Ishikawa (cell line): Measurements from ENCODE around the gene SNORC.
A peak's percentile ranks its signal among the peaks of the same experiment; 100 is the strongest.

Source experiments
- CEBPB ChIP-seq: IDR thresholded peaks from 2 replicates; pipeline ENCODE4 v1.6.1; 2012
- EGR1 ChIP-seq: IDR thresholded peaks from 2 replicates; pipeline ENCODE4 v1.6.1; 2012
- EP300 ChIP-seq: IDR thresholded peaks from 2 replicates; pipeline ENCODE4 v1.6.1; 2012; ENCODE audit warnings: borderline replicate concordance
- NFIC ChIP-seq: IDR thresholded peaks from 2 replicates; pipeline ENCODE4 v1.6.1; 2012
- RAD21 ChIP-seq: IDR thresholded peaks from 2 replicates; pipeline ENCODE4 v1.6.1; 2012; ENCODE audit warnings: low read depth
- TAF1 ChIP-seq: IDR thresholded peaks from 2 replicates; pipeline ENCODE4 v1.6.1; 2012; ENCODE audit warnings: low read depth, mild to moderate bottlenecking
- TEAD4 ChIP-seq: IDR thresholded peaks from 2 replicates; pipeline ENCODE4 v1.6.1; 2012
- USF1 ChIP-seq: IDR thresholded peaks from 2 replicates; pipeline ENCODE4 v1.6.1; 2012
- YY1 ChIP-seq: IDR thresholded peaks from 2 replicates; pipeline ENCODE4 v1.6.1; 2012; ENCODE audit warnings: low read depth
- ZBTB7A ChIP-seq: IDR thresholded peaks from 2 replicates; pipeline ENCODE4 v1.6.1; 2012; ENCODE audit warnings: low read depth
- TF ChIP-seq, protein P1 (sequence below): IDR thresholded peaks from 2 replicates; pipeline ENCODE4 v1.6.1; 2012; ENCODE audit warnings: low read depth, mild to moderate bottlenecking
- TF ChIP-seq, protein P2 (sequence below): IDR thresholded peaks from 2 replicates; pipeline ENCODE4 v1.6.1; 2012

DNA sequence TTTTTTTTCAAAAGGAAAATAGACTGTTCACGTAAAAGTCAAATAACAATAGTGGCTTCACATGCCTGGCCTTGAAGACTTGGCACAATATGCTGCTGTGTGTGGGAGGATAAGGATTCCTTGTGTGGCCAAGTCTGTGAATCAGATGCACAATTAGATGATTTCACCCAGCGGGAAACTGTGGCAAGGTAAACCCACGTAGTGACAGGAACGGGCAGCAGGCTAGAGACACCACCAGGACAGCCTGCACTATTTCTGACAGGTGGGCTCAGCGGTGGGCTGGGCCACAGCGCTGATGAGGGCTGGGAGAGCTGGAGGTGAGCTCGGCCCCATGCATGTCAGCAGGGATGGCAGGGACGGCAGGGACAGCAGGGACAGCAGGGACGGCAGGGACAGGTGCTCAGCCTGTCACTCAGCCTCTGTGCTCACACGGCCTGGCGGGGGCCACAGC is 21.6 kb downstream of the SNORC start:
- no peak for TF ChIP-seq RAD21
- TF ChIP-seq CEBPB: no peak
- no peak for TF ChIP-seq TAF1
- peak; percentile 36 for TF ChIP-seq EGR1
- TF ChIP-seq TEAD4: no peak
- TF ChIP-seq YY1: no peak
- TF ChIP-seq, protein P1, sequence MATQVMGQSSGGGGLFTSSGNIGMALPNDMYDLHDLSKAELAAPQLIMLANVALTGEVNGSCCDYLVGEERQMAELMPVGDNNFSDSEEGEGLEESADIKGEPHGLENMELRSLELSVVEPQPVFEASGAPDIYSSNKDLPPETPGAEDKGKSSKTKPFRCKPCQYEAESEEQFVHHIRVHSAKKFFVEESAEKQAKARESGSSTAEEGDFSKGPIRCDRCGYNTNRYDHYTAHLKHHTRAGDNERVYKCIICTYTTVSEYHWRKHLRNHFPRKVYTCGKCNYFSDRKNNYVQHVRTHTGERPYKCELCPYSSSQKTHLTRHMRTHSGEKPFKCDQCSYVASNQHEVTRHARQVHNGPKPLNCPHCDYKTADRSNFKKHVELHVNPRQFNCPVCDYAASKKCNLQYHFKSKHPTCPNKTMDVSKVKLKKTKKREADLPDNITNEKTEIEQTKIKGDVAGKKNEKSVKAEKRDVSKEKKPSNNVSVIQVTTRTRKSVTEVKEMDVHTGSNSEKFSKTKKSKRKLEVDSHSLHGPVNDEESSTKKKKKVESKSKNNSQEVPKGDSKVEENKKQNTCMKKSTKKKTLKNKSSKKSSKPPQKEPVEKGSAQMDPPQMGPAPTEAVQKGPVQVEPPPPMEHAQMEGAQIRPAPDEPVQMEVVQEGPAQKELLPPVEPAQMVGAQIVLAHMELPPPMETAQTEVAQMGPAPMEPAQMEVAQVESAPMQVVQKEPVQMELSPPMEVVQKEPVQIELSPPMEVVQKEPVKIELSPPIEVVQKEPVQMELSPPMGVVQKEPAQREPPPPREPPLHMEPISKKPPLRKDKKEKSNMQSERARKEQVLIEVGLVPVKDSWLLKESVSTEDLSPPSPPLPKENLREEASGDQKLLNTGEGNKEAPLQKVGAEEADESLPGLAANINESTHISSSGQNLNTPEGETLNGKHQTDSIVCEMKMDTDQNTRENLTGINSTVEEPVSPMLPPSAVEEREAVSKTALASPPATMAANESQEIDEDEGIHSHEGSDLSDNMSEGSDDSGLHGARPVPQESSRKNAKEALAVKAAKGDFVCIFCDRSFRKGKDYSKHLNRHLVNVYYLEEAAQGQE: no peak
- no peak for TF ChIP-seq EP300
- TF ChIP-seq, protein P2, sequence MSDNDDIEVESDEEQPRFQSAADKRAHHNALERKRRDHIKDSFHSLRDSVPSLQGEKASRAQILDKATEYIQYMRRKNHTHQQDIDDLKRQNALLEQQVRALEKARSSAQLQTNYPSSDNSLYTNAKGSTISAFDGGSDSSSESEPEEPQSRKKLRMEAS: no peak
- TF ChIP-seq ZBTB7A: no peak
- no peak for TF ChIP-seq NFIC
- no peak for TF ChIP-seq USF1
